GM21619 (cell line): Measurements from ENCODE around the gene UNC13D.
"Not testable (repeated sequence)": the region's sequence is repeated elsewhere in the genome, so short reads cannot be mapped to it uniquely, and the experiment has no call there.

ENCODE experiments used
- ATAC-seq: cut with Tn5 transposase; IDR thresholded peaks from one replicate; pipeline ENCODE4 v1.9.1; 2021; ENCODE audit not compliant: unreplicated experiment

Gene UNC13D

DNA sequence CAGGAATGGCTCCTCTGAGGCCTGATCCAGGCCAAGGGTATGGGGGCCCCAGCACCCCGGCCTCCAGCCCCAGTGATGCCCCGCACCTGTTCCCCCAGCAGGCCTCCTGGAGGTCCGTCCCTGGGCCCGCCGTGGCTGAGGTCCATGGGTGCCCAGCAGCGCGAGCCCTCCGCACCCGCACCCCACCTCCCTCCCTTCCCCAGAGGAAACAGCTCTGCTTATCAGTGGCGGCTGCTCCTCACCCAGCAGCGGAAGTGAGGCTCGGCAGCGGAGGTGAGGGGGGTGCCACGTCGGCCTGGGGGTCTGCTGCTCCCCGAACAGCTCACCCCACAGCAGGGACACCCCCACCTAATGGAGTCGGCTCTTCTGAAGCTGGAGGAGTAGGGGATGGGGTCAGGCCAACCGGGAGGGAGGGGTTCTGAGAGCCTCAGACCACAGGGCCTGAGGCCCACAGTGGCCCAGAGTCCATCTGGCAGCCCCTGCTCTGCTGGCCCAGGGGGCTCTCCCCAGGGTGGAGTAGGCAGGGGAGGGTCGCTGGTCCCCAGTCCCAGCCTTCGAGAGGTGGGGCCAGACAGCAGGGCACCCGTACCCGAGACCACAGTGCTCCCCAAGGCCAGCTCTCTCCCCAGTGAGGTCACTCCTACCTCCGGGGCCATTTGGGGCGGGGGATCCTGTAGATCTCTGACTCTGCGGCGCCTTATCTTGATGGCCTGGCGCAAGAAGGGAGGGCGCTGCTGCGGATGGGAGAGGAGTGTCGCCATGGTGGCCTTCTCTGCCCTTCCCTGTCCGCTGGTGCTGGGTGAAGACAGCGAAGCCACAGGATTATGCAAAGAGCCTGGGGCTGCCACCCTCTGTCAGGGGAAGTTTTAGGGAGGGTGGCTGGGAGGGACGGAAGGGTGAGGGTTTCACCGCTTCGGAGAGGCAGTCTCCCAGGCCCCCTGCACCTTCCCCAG lies at the start of gene UNC13D:
Gene UNC13D, minus strand, starts transcription at position 828 of the 953 bp plus-strand sequence. Its CDS starts 67 bp downstream, at position 761.
- ATAC-seq = peak; percentile 18

DNA sequence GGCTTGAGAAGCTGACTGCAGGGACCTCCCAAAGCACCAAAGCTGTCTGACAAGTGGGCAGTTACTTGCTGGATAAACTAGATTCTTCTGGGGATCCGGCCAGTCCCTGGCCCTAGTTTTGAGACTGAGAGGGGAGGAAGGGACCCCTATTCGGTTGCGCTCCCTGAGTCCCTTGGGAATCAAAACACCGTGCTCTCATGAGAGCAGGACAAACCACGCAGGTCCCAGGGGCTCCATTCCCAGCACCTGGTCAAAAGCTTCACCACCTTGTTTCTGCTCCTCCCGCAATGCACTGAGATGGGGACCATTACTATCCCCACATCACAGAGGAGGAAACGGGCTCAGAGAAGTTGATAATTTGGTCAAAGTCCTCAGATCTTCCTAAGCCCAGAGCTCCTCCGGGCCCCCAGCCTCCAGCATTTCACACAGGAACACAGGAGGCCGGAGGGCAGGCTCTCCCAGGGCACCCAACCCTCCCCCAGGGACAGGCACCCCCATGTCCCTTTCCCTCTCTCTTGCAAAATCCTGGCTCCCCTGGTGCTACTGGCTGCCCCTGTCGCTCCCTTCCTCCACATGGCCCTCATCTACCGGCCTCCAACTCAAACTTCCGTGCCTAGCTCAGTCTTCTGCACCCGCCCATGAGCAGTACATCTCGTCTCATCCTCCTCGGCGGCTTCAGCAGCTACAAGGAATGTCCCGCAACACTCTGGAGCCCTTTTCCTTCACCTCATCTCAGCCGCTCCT lies 49.3 kb upstream of the UNC13D start:
- no peak for ATAC-seq

DNA sequence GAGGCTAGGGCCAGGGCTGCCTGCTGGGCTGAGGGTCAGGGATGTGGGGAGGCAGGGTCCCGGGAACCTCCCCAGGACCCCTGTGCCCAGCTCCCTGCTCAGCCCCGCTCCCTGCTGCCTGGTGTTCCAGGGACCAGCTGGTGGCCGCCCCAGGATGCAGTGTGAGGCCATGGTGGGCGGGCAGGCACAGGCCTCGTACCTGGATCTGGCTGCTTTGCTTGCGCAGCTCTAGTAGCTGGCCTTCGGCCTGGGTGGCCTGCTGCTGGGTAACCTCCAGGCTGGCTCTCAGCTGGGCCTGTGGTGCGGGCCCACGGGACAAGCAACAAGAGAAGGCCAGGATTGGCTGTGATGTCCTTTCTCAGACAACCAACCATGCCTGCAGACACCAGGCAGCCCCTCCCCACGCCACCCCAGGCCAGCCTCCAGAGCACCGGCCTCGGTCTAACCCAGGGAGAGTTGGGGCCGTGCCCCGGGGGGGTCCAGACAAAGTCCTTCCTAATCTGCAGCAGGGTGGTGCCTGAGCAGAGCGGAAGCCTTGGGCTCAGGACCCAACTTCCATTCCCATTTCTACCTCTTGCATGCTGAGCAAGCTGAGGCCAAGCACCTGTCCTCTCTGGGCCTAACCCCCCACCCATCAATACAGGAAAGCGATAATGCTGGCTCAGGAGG lies 48.5 kb upstream of the UNC13D start:
- no peak for ATAC-seq

DNA sequence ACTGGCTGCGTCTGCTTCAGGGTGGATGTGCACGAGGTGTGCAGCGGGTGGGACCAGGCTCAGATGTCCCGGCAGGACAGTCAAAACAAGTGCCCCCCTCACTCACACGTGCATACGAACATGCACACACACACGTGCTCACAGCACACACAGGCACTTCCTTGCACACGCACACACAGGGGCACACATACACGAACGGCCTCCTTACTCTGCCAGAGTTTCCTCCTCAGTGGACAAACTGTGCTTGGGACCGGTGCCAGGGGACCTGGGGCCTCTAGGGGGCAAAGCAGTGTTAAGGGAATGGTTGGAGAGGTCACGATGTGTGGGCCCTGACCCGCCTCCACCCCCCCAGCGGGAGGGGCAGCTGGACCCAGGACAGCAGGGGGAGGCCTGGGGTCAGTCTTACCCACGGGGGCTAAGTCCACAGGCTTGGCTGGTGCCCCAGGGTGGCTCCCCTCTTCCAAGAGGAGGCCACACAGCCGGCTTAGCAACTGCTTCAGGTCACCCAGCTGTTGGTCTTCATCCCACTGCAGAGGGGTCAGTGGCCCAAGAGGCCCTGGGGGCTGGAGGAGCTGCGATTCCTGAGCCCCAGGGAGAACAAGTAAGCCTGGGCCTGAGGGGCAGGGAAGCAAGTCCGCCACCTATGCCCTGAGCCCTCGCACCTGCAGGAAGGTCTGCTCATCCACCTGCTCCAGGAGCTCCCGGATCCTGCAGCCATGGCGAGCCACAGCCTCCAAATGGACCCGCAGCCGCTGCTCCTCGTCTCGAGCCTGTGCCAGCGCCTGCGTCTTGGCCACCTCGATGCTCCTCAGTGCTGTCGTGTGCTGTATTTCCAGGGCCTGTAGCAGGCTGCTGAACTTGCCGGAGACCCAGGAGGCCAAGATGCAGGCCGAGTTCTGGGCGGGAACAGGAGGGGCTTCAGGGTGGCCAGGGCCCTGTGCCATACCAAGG lies 47.7 kb upstream of the UNC13D start:
- ATAC-seq = no peak

DNA sequence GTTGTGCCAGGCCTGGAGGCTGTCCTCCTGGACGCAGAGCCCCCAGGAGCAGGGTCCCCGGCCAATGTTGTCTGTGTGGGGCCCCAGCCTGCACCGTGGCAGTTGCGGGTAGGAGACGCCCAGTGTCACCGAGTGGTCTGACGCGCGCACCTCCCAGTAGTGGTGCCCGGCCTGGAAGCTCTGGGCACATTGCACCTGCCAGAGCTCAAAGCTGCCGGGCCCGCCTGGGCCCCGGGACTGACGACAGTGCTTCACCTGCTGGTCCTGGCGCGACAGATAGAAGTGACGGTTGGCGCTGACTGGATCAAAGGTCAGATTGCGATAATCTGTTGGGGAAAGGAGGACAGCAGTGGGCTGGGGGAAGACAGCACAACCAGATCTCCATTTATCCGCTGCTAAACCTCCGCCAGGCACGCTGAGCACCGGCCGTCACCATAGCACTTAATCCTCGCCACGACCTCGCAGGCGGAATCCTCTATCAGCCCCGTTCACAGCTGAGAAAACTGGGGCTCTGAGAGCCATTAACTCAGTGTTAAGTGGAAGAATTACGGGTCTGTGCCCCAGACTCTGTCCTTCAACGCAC lies 46.9 kb upstream of the UNC13D start:
- no peak for ATAC-seq

DNA sequence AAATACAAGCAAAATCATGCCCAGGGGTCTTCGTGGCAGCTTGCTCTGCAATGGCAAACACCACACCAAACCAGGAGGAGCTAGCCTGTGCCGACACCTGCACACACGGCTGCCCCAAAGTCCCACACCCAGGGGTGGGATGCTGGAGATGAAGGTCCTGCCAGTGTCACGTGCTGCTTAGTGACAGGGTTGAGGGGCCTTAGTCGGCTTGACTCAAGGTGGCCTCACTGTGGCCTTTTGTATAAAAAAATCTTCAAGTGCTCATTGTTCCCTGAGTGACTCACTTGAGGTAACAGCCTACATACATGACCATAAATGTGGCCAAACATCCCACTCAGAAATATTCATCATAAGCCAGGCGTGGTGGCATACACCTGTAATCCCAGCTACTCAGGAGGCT lies 45.2 kb upstream of the UNC13D start:
- no peak for ATAC-seq

DNA sequence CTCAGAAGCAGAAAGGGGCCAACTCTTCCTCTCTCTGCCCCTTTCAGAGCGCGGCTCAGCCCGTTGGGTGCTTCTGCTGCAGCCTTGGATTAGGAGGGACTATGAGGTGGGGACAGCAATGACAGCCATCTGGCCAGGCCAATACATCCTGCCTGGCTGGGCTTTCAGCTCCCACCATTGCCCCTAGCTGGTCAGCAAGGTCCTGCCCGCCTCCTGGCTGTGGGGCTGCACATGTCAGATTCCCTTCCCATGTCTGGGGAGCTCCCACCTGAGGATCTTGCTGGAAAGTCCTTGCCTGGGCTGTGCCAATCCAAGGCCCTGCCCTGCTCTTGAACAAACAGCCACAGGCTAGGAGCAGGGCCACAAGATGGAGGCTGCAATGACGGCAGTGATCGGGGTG lies 44.3 kb upstream of the UNC13D start:
- ATAC-seq = no peak

DNA sequence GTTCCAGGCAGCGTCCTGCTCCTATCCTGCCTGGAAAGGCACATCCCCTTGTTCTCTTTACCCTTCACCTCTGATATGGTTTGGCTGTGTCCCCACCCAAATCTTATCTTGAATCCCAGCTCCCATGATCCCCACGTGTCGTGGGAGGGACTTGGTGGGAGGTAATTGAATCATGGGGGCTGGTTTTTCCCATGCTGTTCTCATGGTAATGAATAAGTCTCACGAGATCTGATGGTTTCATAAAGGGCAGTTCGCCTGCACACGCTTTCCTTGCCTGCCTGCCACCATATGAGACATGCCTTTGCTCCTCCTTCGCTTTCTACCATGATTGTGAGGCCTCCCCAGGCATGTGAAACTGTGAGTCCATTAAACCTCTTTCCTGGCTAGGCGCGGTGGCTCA lies 41.7 kb upstream of the UNC13D start:
- ATAC-seq = not testable (repeated sequence)

DNA sequence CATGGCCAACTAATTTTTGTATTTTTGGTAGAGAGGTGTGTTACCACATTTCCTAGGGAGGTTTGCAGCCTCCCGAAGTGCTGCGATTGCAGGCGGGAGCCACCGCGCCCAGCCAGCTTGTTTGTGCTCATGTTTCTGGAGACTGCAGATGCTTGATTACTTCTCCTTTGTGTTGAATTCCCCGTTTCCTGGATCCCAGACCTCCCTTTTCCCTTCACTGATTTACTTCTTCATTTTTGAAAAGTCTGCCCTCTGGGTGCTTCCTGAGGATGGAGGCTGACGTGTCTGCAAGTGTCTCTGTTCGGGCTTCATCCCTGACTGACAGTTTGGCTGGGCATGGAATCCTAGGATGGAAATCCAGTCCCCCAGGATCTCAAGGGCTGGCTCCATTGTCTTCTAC lies 41.2 kb upstream of the UNC13D start:
- ATAC-seq = no peak

DNA sequence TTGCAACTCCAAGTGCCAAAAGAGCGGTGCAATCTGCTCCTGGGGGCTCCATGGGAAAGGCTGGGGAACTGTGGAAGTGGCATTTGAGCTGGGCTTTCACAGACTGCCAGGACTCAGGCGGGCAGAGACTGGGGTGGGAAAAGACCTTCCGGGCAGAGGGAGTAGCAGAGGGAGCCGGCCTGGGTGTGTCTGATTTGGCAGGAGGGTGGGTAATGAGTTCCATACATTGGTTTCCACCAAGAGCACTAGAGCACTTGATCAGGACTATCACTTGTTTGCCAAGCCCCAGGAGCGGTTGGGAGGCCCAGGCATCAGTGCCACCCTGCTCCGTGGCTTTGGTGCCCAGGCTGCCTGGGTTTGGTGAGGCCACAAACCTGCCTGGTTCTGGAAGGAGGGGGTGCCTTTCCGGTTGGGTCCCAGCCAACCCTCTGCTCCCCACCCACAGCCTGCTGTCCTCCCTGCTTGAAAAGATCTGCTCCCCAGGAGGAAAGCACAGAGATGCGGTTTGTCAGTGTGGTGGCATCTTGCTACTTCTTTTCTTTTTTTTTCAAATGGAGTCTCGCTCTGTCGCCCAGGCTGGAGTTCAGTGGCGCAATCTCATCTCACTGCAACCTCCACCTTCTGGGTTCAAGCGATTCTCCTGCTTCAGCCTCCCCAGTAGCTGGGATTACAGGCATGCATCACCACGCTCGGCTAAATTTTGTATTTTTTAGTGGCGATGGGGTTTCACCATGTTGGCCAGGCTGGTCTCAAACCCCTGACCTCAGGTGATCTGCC lies 37.7 kb upstream of the UNC13D start:
- no peak for ATAC-seq

DNA sequence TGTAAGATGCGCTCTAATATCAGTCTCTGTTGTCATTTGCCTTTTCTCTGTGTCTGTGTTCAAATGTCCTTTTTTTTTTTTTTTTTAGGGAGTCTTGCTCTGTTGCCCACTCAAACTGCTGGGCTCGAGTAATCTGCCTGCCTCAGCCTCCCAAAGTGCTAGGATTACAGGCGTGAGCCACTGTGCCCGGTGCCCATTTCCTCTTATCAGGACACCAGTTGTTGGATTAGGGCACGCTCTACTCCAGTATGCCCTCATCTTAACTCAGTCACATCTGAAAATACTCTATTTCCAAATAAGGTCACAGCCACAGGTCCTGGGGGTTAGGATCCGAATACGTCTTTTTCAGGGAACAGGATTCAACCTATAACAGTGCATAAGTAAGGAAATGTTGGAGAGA lies 36.1 kb upstream of the UNC13D start:
- ATAC-seq = no peak

DNA sequence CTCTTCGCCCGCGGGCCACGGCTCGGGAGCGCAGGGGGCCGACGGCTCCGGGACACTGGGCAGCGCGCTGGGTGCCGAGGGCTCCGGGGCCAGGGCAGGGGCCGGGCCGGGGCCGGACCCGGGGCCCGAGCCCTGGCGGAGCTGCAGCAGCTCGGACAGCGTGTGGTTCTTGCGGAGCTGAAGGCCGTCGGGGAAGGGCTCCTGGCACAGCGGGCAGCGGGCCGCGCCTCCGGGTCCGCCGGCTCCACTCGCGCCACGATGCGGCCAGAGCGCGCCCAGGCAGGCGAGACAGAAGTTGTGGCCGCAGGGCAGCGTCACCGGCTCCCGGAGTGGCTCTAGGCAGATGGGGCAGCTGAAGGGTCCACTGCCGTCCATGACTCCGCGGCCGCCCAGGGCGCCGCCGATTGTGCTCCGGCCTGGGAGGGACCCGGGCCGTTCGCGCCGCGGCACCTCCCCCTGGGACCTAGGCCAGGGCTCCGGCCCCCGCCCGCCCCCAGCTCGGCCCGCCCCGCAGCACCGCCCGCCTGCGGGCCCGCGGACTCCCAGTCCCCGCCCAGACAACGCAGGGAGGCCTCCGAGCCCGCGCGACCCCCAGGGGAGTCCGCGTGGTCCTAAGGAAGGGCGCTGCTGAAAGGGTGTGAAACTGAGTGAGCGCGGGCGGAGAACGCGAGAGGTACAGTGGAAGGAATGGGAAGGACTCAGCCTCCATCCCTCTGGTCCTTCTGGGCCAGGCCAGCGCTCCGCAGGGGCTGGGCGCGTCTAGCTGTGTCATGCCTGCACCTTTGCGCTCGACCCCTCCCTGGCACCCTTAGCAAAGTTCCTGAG lies 34.2 kb upstream of the UNC13D start, which contains the start of gene TRIM47:
Gene TRIM47, minus strand, starts transcription at position 408 of the 825 bp plus-strand sequence. Its CDS starts 33 bp downstream, at position 375.
- ATAC-seq = no peak

DNA sequence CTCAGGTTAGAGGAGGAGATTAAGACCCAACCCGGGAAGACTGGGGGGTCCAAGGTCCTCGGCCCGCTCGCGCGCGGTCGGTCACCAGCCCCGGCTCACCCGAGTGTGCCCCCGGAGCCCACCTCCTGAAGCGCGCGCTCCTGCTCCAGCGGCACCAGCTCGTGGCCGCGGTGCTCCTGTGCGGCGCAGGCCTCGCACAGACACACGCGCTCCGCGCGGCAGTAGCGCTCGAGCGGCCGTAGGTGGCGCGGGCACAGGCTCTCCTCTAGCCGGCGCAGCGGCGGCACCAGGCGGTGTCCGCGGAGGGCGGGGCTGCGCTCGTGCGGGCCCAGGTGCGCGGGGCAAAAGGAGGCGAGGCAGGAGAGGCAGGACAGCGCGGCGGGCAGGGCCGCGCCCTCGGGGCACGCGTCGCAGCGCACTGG lies 33.6 kb upstream of the UNC13D start:
- ATAC-seq = no peak

DNA sequence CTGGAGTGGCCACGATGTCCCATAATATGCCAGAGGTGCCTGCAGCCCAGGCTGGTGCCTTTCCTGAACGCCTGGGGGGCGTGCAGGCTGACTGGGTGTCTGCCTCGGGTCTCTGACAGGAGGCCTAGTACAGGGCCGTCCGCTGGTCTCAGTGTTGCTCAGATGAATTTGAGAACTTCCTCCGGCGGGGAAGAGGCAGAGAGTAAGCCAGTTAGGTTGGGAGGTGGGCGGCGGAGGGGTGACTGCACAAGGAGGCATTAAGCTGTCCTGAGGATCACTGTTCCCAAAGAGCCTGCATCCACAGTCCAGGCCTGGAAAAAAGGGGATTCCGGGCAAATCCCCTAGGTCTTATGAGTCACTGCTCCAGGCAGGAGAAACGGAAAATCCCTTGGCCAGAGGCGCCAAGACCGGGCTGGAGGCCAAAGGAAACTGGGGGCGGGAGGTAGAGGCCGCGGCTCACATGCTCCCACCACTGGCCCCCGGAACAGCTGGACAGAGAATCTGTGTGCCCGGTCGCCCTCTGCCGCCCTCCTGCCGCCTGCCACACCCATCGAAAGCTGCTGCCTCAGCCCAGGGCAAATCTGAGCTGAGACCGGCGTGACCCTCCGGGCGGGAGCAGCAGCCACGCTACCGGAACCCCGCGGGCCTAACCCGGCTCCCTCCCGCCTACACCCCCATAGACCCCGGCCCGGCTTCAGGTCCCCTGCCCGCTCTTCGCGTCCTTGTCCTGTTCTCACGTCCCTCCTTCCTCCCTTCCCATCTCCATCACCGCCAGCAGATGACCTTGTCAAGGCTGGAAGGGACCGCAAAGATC lies 32.9 kb upstream of the UNC13D start:
- ATAC-seq = no peak

DNA sequence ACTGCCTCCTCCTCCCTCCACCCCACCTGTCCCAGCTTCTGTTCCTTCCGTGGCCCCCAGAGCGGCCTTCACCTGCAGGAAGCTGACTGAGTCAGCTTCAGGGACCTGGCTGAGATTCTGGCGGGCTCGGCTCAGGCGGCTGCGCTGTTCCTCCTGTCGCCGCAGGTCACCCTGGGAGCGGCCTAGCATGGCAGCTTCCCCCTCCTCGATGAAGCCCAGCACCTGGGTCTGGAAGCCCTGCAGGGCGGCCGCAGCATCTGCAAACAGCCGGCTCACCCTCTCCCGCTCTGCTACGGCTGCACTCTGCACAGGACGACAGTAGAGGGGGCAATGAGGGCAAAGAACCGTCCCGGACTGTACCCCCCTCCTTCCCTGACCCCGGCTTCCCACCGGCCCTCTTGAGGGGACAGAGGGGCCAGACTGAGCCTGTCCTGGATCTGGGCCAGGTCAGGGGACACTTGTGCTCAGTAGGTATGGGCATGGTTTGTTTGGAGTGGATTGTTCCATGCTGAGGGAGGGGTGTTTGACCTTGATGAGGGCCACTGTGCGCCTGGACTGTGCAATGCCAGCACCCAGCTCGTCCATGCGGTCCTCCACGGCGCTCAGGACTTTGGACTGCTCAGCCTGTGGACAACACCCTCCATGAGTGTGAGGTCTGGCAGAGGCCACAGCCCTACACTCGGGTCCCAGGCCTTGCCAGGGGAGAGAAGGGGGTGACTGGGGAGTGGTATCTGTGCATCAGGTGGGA lies 32.2 kb upstream of the UNC13D start:
- no peak for ATAC-seq

DNA sequence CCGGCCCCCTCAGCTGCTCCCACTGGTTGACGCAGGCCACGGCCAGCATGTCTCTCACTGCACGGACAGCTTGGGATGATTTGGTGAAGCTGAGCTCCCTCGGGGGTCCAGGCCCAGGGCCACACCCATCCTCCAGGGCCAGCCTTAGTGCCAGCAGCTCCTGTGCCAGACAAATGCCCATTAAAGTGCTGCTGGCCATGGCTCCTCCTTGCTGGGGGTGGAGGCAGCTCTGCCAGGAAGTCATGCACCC lies 31.7 kb upstream of the UNC13D start:
- ATAC-seq = no peak
